CD4-positive, alpha-beta T cell (primary cell): ENCODE measurements around the gene CDC16. TPM values are rescaled to one million over a fixed set of nuclear protein-coding genes. Genes with fewer than 3 reads are reported as not detected.
"Not testable (repeated sequence)": the region's sequence is repeated elsewhere in the genome, so short reads cannot be mapped to it uniquely, and the experiment has no call there.

Experiments
- ATAC-seq: fragments of 200-7000 bp; cut with Tn5 transposase; one replicate; pipeline ENCODE4 v1.10.0; 2022; ENCODE audit warnings: mild to moderate bottlenecking; ENCODE audit not compliant: poor library complexity
- CTCF ChIA-PET: fragments of 350-600 bp; sonication (Branson Sonifier 250); formaldehyde crosslinking; loops from one replicate; lab custom pipeline; 2021; ENCODE audit warnings: antibody characterized with exemption, inconsistent platforms; lab: Charles Lee
- POLR2A ChIA-PET: fragments of 350-600 bp; sonication (Branson Sonifier 250); formaldehyde crosslinking; loops from one replicate; lab custom pipeline; 2021; ENCODE audit warnings: antibody characterized with exemption, inconsistent platforms; lab: Charles Lee
- DNase-seq, 14 experiments: peaks; one replicate each; pipeline ENCODE4 v3.0.0-alpha.2; 2013 to 2020; ENCODE audit warnings: mixed read lengths in 2 of 14
- H3K27ac ChIP-seq, 2 donors: one replicate each; pipeline versions ENCODE4 v1.5.1 to v1.7.0; 2013; ENCODE audit warnings: low read length in 2 of 2, low read depth in 1 of 2, mild to moderate bottlenecking in 1 of 2
- H3K27me3 ChIP-seq, 2 experiments: 1 replicate in 1 of 2; 2 replicates in 1 of 2; pipeline versions ENCODE4 v1.6.1 to v1.7.0; 2013; ENCODE audit warnings: low read length in 2 of 2, control low read depth in 1 of 2, mild to moderate bottlenecking in 1 of 2, moderate library complexity in 1 of 2; ENCODE audit not compliant: insufficient read depth in 2 of 2, control insufficient read depth in 1 of 2
- H3K36me3 ChIP-seq: one replicate; pipeline ENCODE4 v1.6.1; 2013; ENCODE audit warnings: low read length, control low read depth; ENCODE audit not compliant: insufficient read depth
- H3K4me1 ChIP-seq: one replicate; pipeline ENCODE4 v1.6.1; 2013; ENCODE audit warnings: low read length, control low read depth; ENCODE audit not compliant: insufficient read depth
- H3K4me3 ChIP-seq: one replicate; pipeline ENCODE4 v1.5.1; 2013; ENCODE audit warnings: mild to moderate bottlenecking, low read length, moderate library complexity
- H3K9me3 ChIP-seq, 2 experiments: 1 replicate in 1 of 2; 2 replicates in 1 of 2; pipeline versions ENCODE4 v1.6.1 to v1.7.0; 2013; ENCODE audit warnings: low read length in 2 of 2, mild to moderate bottlenecking in 2 of 2, control low read depth in 1 of 2, moderate library complexity in 1 of 2; ENCODE audit not compliant: control insufficient read depth in 1 of 2, insufficient read depth in 1 of 2
- H3K27ac Mint-ChIP-seq: one replicate; pipeline ENCODE4 v1.8.0; 2020; ENCODE audit warnings: mixed read lengths
- H3K27me3 Mint-ChIP-seq: one replicate; pipeline ENCODE4 v1.8.0; 2021; ENCODE audit warnings: mixed read lengths
- H3K36me3 Mint-ChIP-seq: one replicate; pipeline ENCODE4 v1.8.0; 2021; ENCODE audit warnings: low read depth, mixed read lengths
- H3K4me1 Mint-ChIP-seq: one replicate; pipeline ENCODE4 v1.8.0; 2021; ENCODE audit warnings: low read depth, mixed read lengths
- H3K4me3 Mint-ChIP-seq: one replicate; pipeline ENCODE4 v1.8.0; 2020; ENCODE audit warnings: mild to moderate bottlenecking, mixed read lengths
- H3K9me3 Mint-ChIP-seq: one replicate; pipeline ENCODE4 v1.8.0; 2020; ENCODE audit warnings: mixed read lengths
- CTCF ChIP-seq: fragments of 200-600 bp; IDR thresholded peaks from one replicate; pipeline ENCODE4 v1.8.0; 2022; ENCODE audit warnings: antibody characterized with exemption, mild to moderate bottlenecking
- intact Hi-C, 2 experiments: fragments of 100-400 bp; cut with DNase I in 1 of 2; cut with micrococcal nuclease in 1 of 2; formaldehyde crosslinking; loops; one replicate each; pipeline versions ENCODE4 v1.15.1 to v1.9.0; 2023 to 2025; cut with DNase I, micrococcal nuclease
- total RNA-seq, 174 experiments: library from RNA in 2 of 174; stranded (reverse) in 2 of 174; gene quantifications; one replicate each; pipeline ENCODE4 v1.2.3 and lab custom pipeline; 2021 to 2026

CDC16 gene
- total RNA-seq, 2 experiments from 2014 or later: 68.4 to 69.4 TPM

GRCh38 chr13:114261328-114261965, 26.8 kb downstream of the CDC16 start:
- TF ChIP-seq CTCF: no peak
- ATAC-seq (no peak), DNase-seq (no peak)
- Histone ChIP-seq H3K36me3 (peaks cover 83% of the 10 kb centered on the region), H3K27ac (peak overlapping the region in 1 of 2 donors; percentile 4), H3K27me3 (no peaks in the 10 kb centered on the region), H3K4me3 (no peak overlapping the region), H3K4me1 (peaks cover 31% of the 10 kb centered on the region), H3K9me3 (no peaks in the 10 kb centered on the region)
- ChIA-PET POLR2A (no interaction called here), CTCF (no interaction called here)
- peaks cover 95% of the 10 kb centered on the region for H3K36me3 Mint-ChIP-seq
- H3K9me3 Mint-ChIP-seq: no peaks in the 10 kb centered on the region
- H3K4me1 Mint-ChIP-seq: peaks cover 35% of the 10 kb centered on the region
- no peak overlapping the region for H3K4me3 Mint-ChIP-seq
- peak overlapping the region; percentile 63 for H3K27ac Mint-ChIP-seq
- intact Hi-C loops: no loop called here
- H3K27me3 Mint-ChIP-seq: no peaks in the 10 kb centered on the region

- Histone ChIP-seq H3K36me3 (peaks cover 77% of the 10 kb centered on the region), H3K9me3 (no peaks in the 10 kb centered on the region), H3K4me1 (peaks cover 43% of the 10 kb centered on the region), H3K27ac (peak overlapping the region in 1 of 2 donors; percentile 18), H3K27me3 (no peaks in the 10 kb centered on the region), H3K4me3 (no peak overlapping the region)
- DNase-seq: peak in 3 of 14 experiments; percentile 61 to 71 (median 61)
- ChIA-PET CTCF (no interaction called here), POLR2A (no interaction called here)
- H3K36me3 Mint-ChIP-seq: peaks cover 97% of the 10 kb centered on the region
- no peaks in the 10 kb centered on the region for H3K27me3 Mint-ChIP-seq
- no peak for TF ChIP-seq CTCF
- H3K4me1 Mint-ChIP-seq: peaks cover 41% of the 10 kb centered on the region
- intact Hi-C loops: no loop called here
- peak; percentile 68 for ATAC-seq
- peak overlapping the region; percentile 4 for H3K4me3 Mint-ChIP-seq
- peak overlapping the region; percentile 31 for H3K27ac Mint-ChIP-seq
- no peaks in the 10 kb centered on the region for H3K9me3 Mint-ChIP-seq
Observed at GRCh38 chr13:114263578-114263977, 28.9 kb downstream of the CDC16 start.

- POLR2A ChIA-PET, CTCF ChIA-PET, DNase-seq, H3K4me3 Mint-ChIP-seq, H3K27ac Mint-ChIP-seq, H3K9me3 Mint-ChIP-seq, ATAC-seq, H3K27ac ChIP-seq, H3K27me3 ChIP-seq, H3K9me3 ChIP-seq, intact Hi-C loops, H3K4me3 ChIP-seq, H3K27me3 Mint-ChIP-seq: not testable (repeated sequence)
- peaks cover 46% of the 10 kb centered on the region for H3K4me1 Mint-ChIP-seq
- H3K36me3 Mint-ChIP-seq: peaks cover 98% of the 10 kb centered on the region
- H3K4me1 ChIP-seq: peaks cover 51% of the 10 kb centered on the region
- peaks cover 74% of the 10 kb centered on the region for H3K36me3 ChIP-seq
Observed at GRCh38 chr13:114264313-114264712, 29.6 kb downstream of the CDC16 start.
